Measurements from ENCODE around the gene GALE. TPM values are rescaled to one million over a fixed set of nuclear protein-coding genes. Genes with fewer than 3 reads are reported as not detected.
A peak's percentile ranks its signal among the peaks of the same experiment; 100 is the strongest.

The GALE gene
- total and polyA plus RNA-seq, 2 of the 13 experiments (the other 11 are each of a cell fraction or from before 2014, with no cell fraction given), result 85.2 to 88.4 TPM

DNA sequence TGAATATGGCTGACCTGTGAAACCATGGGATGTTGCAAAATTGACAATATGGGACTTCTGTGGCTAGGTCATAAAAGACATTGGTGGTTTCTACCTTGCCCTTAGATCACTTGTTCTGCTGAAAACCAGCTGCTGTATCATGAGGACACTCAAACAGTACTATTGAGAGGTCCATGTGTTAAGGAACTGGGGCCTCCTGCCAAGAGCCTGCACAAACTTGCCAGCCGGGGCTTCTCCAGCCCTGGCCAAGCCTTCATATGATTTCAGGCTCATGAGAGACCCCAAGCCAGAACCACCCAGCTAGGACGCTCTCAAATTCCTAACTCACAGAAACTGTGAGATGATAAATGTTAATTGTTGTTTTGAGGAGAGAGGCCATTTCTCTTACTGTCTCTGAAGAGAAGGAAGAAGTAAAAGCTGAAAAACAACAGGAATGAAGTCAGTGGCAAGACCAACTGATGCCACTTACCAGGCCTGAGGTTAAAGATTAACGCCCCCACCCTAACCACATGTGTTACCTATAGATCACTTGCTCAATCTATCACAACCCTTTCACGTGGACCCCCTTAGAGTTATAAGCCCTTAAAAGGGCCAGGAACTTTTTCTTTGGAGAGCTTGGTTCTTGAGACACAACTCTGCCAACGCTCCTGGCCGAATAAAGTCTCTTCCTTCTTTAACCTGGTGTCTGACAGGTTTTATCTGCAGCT lies 26.2 kb downstream of the GALE start:
- 40% methylated on average over 6 of the region's 6 CpGs for WGBS (ENCODE audit: low lambda C conversion rate)
- no peaks in the 10 kb centered on the region for H3K9me3 ChIP-seq (ENCODE audit: low read length)
- no peaks in the 10 kb centered on the region; the same call in 1 of the 2 replicates for H4K20me1 ChIP-seq (ENCODE audit: insufficient read depth, low read length)
- intact Hi-C loops (cut with micrococcal nuclease; ENCODE audit: unreplicated experiment), result loop anchor here (10.0 kb wide), 1 partner anchor 90 kb away; the partner anchor contains the start of gene FUCA1
- BruUV-seq (replicated peaks), result no TSS peak
- H2AFZ ChIP-seq (ENCODE audit: low read length), result no peak overlapping the region
- FAIRE-seq (no peak), ATAC-seq (no peak), DNase-seq (ENCODE audit: low spot score) (no peak)
- H3K4me3 ChIP-seq (replicated peaks in 1 of 3; ENCODE audit: insufficient read depth in 1 of 3, low read depth in 2 of 3, low read length in 3 of 3), result no peak overlapping the region
- peak overlapping the region; percentile 59 for H3K27ac ChIP-seq (ENCODE audit: extremely low read length, insufficient read depth, low read length)
- peaks cover 56% of the 10 kb centered on the region for H3K4me1 ChIP-seq (ENCODE audit: insufficient read depth, low read length)
- ChIA-PET CTCF (ENCODE audit: low intra/inter-chr PET ratio, low total read pairs) (no interaction called here), POLR2A (interaction anchor here (0.8 to 7.9 kb wide), 8 partner anchors 9 to 51 kb away, joined by 3 to 154 read pairs (median 4); partner anchors contain the start of genes ELOA, GALE, HMGCL and LYPLA2)
- in situ Hi-C loops (cut with HindIII; ENCODE audit: extremely low pct_ligation_motif_present, low pct_unique_long_range_greater_than_20kb), result no loop called here
- peak overlapping the region; percentile 65 for H3K4me2 ChIP-seq (ENCODE audit: low read depth, low read length)
- H3K36me3 ChIP-seq (replicated peaks in 1 of 2; ENCODE audit: control insufficient read depth in 1 of 2, insufficient read depth in 2 of 2, low read length in 2 of 2), result peaks cover 0 to 5% of the 10 kb centered on the region in 2 experiments; a peak in 1 of 5 replicates
- peaks cover 33% of the 10 kb centered on the region for H3K79me2 ChIP-seq (ENCODE audit: insufficient read depth, low read length)
- H3K9ac ChIP-seq (ENCODE audit: insufficient read depth, low read depth, low read length), result peak overlapping the region; percentile 24; the same call in 1 of the 2 replicates
- H3K27me3 ChIP-seq (ENCODE audit: control insufficient read depth in 1 of 2, insufficient read depth in 2 of 2, low read length in 2 of 2), result no peaks in the 10 kb centered on the region; a peak in 1 of 5 replicates
- no peak for TF ChIP-seq SALL2 (CRISPR knock-in tag; IDR thresholded peaks at IDR 0.05)
- TF ChIP-seq ZNF251 (CRISPR knock-in tag; IDR thresholded peaks at IDR 0.05), result no peak
- TF ChIP-seq ZNF124 (CRISPR knock-in tag; IDR thresholded peaks at IDR 0.05), result peak; percentile 94
- TF ChIP-seq, protein P1, sequence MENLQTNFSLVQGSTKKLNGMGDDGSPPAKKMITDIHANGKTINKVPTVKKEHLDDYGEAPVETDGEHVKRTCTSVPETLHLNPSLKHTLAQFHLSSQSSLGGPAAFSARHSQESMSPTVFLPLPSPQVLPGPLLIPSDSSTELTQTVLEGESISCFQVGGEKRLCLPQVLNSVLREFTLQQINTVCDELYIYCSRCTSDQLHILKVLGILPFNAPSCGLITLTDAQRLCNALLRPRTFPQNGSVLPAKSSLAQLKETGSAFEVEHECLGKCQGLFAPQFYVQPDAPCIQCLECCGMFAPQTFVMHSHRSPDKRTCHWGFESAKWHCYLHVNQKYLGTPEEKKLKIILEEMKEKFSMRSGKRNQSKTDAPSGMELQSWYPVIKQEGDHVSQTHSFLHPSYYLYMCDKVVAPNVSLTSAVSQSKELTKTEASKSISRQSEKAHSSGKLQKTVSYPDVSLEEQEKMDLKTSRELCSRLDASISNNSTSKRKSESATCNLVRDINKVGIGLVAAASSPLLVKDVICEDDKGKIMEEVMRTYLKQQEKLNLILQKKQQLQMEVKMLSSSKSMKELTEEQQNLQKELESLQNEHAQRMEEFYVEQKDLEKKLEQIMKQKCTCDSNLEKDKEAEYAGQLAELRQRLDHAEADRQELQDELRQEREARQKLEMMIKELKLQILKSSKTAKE (CRISPR knock-in tag; IDR thresholded peaks at IDR 0.05; ENCODE audit: borderline replicate concordance), result no peak
- TF ChIP-seq GZF1 (CRISPR knock-in tag; IDR thresholded peaks at IDR 0.05), result no peak
- 0 out of 2 replicates have a peak, but pooled peaks have one; percentile 33 for TF ChIP-seq NFKBIZ (CRISPR knock-in tag; IDR thresholded peaks at IDR 0.05)
- TF ChIP-seq, protein P2, sequence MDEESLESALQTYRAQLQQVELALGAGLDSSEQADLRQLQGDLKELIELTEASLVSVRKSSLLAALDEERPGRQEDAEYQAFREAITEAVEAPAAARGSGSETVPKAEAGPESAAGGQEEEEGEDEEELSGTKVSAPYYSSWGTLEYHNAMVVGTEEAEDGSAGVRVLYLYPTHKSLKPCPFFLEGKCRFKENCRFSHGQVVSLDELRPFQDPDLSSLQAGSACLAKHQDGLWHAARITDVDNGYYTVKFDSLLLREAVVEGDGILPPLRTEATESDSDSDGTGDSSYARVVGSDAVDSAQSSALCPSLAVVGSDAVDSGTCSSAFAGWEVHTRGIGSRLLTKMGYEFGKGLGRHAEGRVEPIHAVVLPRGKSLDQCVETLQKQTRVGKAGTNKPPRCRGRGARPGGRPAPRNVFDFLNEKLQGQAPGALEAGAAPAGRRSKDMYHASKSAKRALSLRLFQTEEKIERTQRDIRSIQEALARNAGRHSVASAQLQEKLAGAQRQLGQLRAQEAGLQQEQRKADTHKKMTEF (CRISPR knock-in tag; IDR thresholded peaks at IDR 0.05), result peak; percentile 45; the same call in 1 of the 2 replicates
- TF ChIP-seq, protein P3, sequence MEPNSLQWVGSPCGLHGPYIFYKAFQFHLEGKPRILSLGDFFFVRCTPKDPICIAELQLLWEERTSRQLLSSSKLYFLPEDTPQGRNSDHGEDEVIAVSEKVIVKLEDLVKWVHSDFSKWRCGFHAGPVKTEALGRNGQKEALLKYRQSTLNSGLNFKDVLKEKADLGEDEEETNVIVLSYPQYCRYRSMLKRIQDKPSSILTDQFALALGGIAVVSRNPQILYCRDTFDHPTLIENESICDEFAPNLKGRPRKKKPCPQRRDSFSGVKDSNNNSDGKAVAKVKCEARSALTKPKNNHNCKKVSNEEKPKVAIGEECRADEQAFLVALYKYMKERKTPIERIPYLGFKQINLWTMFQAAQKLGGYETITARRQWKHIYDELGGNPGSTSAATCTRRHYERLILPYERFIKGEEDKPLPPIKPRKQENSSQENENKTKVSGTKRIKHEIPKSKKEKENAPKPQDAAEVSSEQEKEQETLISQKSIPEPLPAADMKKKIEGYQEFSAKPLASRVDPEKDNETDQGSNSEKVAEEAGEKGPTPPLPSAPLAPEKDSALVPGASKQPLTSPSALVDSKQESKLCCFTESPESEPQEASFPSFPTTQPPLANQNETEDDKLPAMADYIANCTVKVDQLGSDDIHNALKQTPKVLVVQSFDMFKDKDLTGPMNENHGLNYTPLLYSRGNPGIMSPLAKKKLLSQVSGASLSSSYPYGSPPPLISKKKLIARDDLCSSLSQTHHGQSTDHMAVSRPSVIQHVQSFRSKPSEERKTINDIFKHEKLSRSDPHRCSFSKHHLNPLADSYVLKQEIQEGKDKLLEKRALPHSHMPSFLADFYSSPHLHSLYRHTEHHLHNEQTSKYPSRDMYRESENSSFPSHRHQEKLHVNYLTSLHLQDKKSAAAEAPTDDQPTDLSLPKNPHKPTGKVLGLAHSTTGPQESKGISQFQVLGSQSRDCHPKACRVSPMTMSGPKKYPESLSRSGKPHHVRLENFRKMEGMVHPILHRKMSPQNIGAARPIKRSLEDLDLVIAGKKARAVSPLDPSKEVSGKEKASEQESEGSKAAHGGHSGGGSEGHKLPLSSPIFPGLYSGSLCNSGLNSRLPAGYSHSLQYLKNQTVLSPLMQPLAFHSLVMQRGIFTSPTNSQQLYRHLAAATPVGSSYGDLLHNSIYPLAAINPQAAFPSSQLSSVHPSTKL (CRISPR knock-in tag; IDR thresholded peaks at IDR 0.05), result peak; percentile 47; the same call in 1 of the 2 replicates
- no peak for TF ChIP-seq ZNF337 (CRISPR knock-in tag; IDR thresholded peaks at IDR 0.05; ENCODE audit: borderline replicate concordance, low read depth)
- TF ChIP-seq RCOR2 (CRISPR knock-in tag; IDR thresholded peaks at IDR 0.05), result no peak
- TF ChIP-seq ZNF543 (CRISPR knock-in tag; IDR thresholded peaks at IDR 0.05), result no peak
- TF ChIP-seq MEF2D (CRISPR knock-in tag; IDR thresholded peaks at IDR 0.05), result no peak
- TF ChIP-seq, protein P4, sequence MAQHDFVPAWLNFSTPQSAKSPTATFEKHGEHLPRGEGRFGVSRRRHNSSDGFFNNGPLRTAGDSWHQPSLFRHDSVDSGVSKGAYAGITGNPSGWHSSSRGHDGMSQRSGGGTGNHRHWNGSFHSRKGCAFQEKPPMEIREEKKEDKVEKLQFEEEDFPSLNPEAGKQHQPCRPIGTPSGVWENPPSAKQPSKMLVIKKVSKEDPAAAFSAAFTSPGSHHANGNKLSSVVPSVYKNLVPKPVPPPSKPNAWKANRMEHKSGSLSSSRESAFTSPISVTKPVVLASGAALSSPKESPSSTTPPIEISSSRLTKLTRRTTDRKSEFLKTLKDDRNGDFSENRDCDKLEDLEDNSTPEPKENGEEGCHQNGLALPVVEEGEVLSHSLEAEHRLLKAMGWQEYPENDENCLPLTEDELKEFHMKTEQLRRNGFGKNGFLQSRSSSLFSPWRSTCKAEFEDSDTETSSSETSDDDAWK (CRISPR knock-in tag; IDR thresholded peaks at IDR 0.05), result no peak
- TF ChIP-seq, protein P5, sequence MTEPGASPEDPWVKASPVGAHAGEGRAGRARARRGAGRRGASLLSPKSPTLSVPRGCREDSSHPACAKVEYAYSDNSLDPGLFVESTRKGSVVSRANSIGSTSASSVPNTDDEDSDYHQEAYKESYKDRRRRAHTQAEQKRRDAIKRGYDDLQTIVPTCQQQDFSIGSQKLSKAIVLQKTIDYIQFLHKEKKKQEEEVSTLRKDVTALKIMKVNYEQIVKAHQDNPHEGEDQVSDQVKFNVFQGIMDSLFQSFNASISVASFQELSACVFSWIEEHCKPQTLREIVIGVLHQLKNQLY (CRISPR knock-in tag; IDR thresholded peaks at IDR 0.05), result peak; percentile 95
- peak in 1 of 2 experiments; percentile 20; a peak in 1 of 4 replicates for TF ChIP-seq POLR2A (IDR thresholded peaks at IDR 0.05; ENCODE audit: insufficient read depth in 1 of 2, low read depth in 2 of 2, low read length in 2 of 2)
